PC-3 (cell line): ENCODE data around the gene PCDH18. TPM values are rescaled to one million over a fixed set of nuclear protein-coding genes. Genes with fewer than 3 reads are reported as not detected.

Experiments
- ATAC-seq: fragments of 200-7000 bp; cut with Tn5 transposase; 2 replicates; pipeline ENCODE4 v1.9.1; 2020; ENCODE audit warnings: mild to moderate bottlenecking, moderate library complexity
- BruUV-seq: library from RNA; stranded (reverse); fragments of 400-500 nt; replicated peaks from 2 replicates; lab custom pipeline; 2021; lab: Mats Ljungman, UMichigan
- CTCF ChIA-PET: fragments of 300-600 bp; sonication (Branson Sonifier 250); formaldehyde crosslinking; loops from one replicate; lab custom pipeline; 2022; ENCODE audit warnings: antibody characterized with exemption; lab: Charles Lee
- POLR2A ChIA-PET: fragments of 300-600 bp; sonication (Branson Sonifier 250); formaldehyde crosslinking; loops from one replicate; lab custom pipeline; 2022; ENCODE audit warnings: antibody characterized with exemption; ENCODE audit not compliant: unreplicated experiment; lab: Charles Lee
- DNase-seq: peaks from one replicate; pipeline ENCODE4 v3.0.0-alpha.2; 2015
- H2AFZ ChIP-seq: fragments of 300-600 bp; sonication (generic); 2 replicates; pipeline ENCODE4 v1.6.0; 2016; ENCODE audit warnings: antibody characterized with exemption, low read length
- H3F3A ChIP-seq: fragments of 300-600 bp; sonication (generic); one replicate; pipeline ENCODE4 v1.6.0; 2017; ENCODE audit warnings: antibody characterized with exemption, low read length, control low read depth, mild to moderate bottlenecking; ENCODE audit not compliant: unreplicated experiment
- H3K27ac ChIP-seq: fragments of 300-600 bp; sonication (generic); 2 replicates; pipeline ENCODE4 v1.5.1; 2016; ENCODE audit warnings: mild to moderate bottlenecking, low read length
- H3K27me3 ChIP-seq: fragments of 300-600 bp; sonication (generic); 2 replicates; pipeline ENCODE4 v1.6.1; 2016; ENCODE audit warnings: low read length, mixed read lengths
- H3K36me3 ChIP-seq: fragments of 300-600 bp; sonication (generic); 2 replicates; pipeline ENCODE4 v1.6.1; 2016; ENCODE audit warnings: low read depth, mixed run types, low read length, mixed read lengths
- H3K4me1 ChIP-seq: fragments of 300-600 bp; sonication (generic); 2 replicates; pipeline ENCODE4 v1.5.1; 2016; ENCODE audit warnings: low read length; ENCODE audit not compliant: insufficient read depth
- H3K4me2 ChIP-seq: fragments of 300-600 bp; sonication (generic); 2 replicates; pipeline ENCODE4 v1.6.0; 2016; ENCODE audit warnings: low read length
- H3K4me3 ChIP-seq: fragments of 300-600 bp; sonication (generic); 2 replicates; pipeline ENCODE4 v1.5.1; 2016; ENCODE audit warnings: mild to moderate bottlenecking, low read length, mixed read lengths
- H3K79me2 ChIP-seq: fragments of 300-600 bp; sonication (generic); 2 replicates; pipeline ENCODE4 v1.6.1; 2017; ENCODE audit warnings: low read length, mixed read lengths
- H3K9ac ChIP-seq: fragments of 300-600 bp; sonication (generic); 2 replicates; pipeline ENCODE4 v1.6.0; 2016; ENCODE audit warnings: mild to moderate bottlenecking, low read length
- H3K9me2 ChIP-seq: fragments of 300-600 bp; sonication (generic); replicated peaks from 2 replicates; pipeline ENCODE4 v1.6.1; 2016; ENCODE audit warnings: mixed run types, low read length, mixed read lengths
- H3K9me3 ChIP-seq: fragments of 300-600 bp; sonication (generic); 2 replicates; pipeline ENCODE4 v1.6.1; 2016; ENCODE audit warnings: low read length, mixed read lengths
- H4K20me1 ChIP-seq: fragments of 300-600 bp; sonication (generic); 2 replicates; pipeline ENCODE4 v1.6.1; 2016; ENCODE audit warnings: low read length, mixed read lengths
- EZH2 ChIP-seq: fragments of 300-600 bp; sonication (generic); IDR thresholded peaks from one replicate; pipeline ENCODE4 v1.6.1; 2017; ENCODE audit warnings: antibody characterized with exemption, mild to moderate bottlenecking, low read length; ENCODE audit not compliant: unreplicated experiment
- EZH2phosphoT487 ChIP-seq: fragments of 300-600 bp; sonication (generic); IDR thresholded peaks from 2 replicates; pipeline ENCODE4 v1.6.1; 2018; ENCODE audit warnings: mild to moderate bottlenecking, antibody characterized with exemption, low read length, borderline replicate concordance
- intact Hi-C: fragments of 100-400 bp; cut with micrococcal nuclease; formaldehyde crosslinking; loops from 2 replicates; pipeline ENCODE4 v1.9.0; 2023
- total RNA-seq: library from RNA; depleted of rRNA; stranded (reverse); fragments of >200 nt; gene quantifications from 2 replicates; pipeline ENCODE4 v1.2.3, GENCODE V29; 2014
- TF ChIP-seq, protein P1 (sequence below): fragments of 300-600 bp; sonication (generic); conservative IDR thresholded peaks from 2 replicates; pipeline ENCODE4 v1.5.1; 2017; ENCODE audit warnings: antibody characterized with exemption, low read depth, mild to moderate bottlenecking, low read length

Gene PCDH18
- total RNA-seq, 1 experiment from 2014 or later = 1.6 TPM

GRCh38 chr4:137470806-137471205, 61.5 kb downstream of the PCDH18 start:
- no peaks in the 10 kb centered on the region for H3K79me2 ChIP-seq
- no peaks in the 10 kb centered on the region for H3K9me3 ChIP-seq
- no peaks in the 10 kb centered on the region for H4K20me1 ChIP-seq
- H3K4me2 ChIP-seq = peak overlapping the region; percentile 44
- H3K9ac ChIP-seq = no peak overlapping the region; the same call in 1 of the 2 replicates
- POLR2A ChIA-PET = no interaction called here
- TF ChIP-seq EZH2 (no peak), EZH2phosphoT487 (no peak)
- TF ChIP-seq, protein P1, sequence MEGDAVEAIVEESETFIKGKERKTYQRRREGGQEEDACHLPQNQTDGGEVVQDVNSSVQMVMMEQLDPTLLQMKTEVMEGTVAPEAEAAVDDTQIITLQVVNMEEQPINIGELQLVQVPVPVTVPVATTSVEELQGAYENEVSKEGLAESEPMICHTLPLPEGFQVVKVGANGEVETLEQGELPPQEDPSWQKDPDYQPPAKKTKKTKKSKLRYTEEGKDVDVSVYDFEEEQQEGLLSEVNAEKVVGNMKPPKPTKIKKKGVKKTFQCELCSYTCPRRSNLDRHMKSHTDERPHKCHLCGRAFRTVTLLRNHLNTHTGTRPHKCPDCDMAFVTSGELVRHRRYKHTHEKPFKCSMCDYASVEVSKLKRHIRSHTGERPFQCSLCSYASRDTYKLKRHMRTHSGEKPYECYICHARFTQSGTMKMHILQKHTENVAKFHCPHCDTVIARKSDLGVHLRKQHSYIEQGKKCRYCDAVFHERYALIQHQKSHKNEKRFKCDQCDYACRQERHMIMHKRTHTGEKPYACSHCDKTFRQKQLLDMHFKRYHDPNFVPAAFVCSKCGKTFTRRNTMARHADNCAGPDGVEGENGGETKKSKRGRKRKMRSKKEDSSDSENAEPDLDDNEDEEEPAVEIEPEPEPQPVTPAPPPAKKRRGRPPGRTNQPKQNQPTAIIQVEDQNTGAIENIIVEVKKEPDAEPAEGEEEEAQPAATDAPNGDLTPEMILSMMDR = no peak
- peaks cover 10% of the 10 kb centered on the region for H3F3A ChIP-seq
- intact Hi-C loops = no loop called here
- no peak overlapping the region for H2AFZ ChIP-seq
- H3K27ac ChIP-seq = peak overlapping the region; percentile 86
- DNase-seq (peak; percentile 29), ATAC-seq (peak; percentile 28; the same call in 1 of the 2 replicates)
- BruUV-seq = no TSS peak
- no peaks in the 10 kb centered on the region for H3K36me3 ChIP-seq
- peaks cover 27% of the 10 kb centered on the region for H3K4me1 ChIP-seq
- no peaks in the 10 kb centered on the region for H3K9me2 ChIP-seq
- CTCF ChIA-PET = no interaction called here
- no peaks in the 10 kb centered on the region for H3K27me3 ChIP-seq
- no peak overlapping the region for H3K4me3 ChIP-seq
